DOHH2 (cell line): ENCODE measurements around the gene ACOT6.

Experiments used
- H3F3A ChIP-seq: fragments of 200-600 bp; sonication (generic), shearing (Covaris generic); 2 replicates; pipeline ENCODE4 v1.6.0; 2016; ENCODE audit warnings: antibody characterized with exemption, mild to moderate bottlenecking; ENCODE audit not compliant: control insufficient read depth, insufficient read depth
- H3K27ac ChIP-seq: fragments of 200-600 bp; sonication (generic); 2 replicates; pipeline ENCODE4 v1.5.1; 2014; ENCODE audit warnings: low read depth, mild to moderate bottlenecking, low read length, moderate library complexity
- H3K27me3 ChIP-seq: fragments of 200-600 bp; sonication (generic); 2 replicates; pipeline ENCODE4 v1.6.1; 2014; ENCODE audit warnings: mild to moderate bottlenecking, low read length, mixed read lengths; ENCODE audit not compliant: control insufficient read depth
- H3K36me3 ChIP-seq: fragments of 200-600 bp; sonication (generic); 2 replicates; pipeline ENCODE4 v1.6.1; 2014; ENCODE audit warnings: mild to moderate bottlenecking, low read length, moderate library complexity, mixed read lengths; ENCODE audit not compliant: control insufficient read depth
- H3K4me1 ChIP-seq: fragments of 200-600 bp; sonication (generic); 2 replicates; pipeline ENCODE4 v1.6.1; 2014; ENCODE audit warnings: mild to moderate bottlenecking, low read length, mixed read lengths; ENCODE audit not compliant: control insufficient read depth
- H3K4me2 ChIP-seq: fragments of 200-600 bp; sonication (generic); 2 replicates; pipeline ENCODE4 v1.6.0; 2014; ENCODE audit warnings: mild to moderate bottlenecking, low read length, moderate library complexity
- H3K4me3 ChIP-seq: fragments of 200-600 bp; sonication (generic); 2 replicates; pipeline ENCODE4 v1.5.1; 2014; ENCODE audit warnings: mild to moderate bottlenecking, low read length, mixed read lengths
- H3K79me2 ChIP-seq: fragments of 200-600 bp; sonication (generic); 2 replicates; pipeline ENCODE4 v1.6.1; 2014; ENCODE audit warnings: mild to moderate bottlenecking, low read length, mixed read lengths; ENCODE audit not compliant: control insufficient read depth
- H3K9me2 ChIP-seq: fragments of 200-600 bp; sonication (generic); replicated peaks from 2 replicates; pipeline ENCODE4 v1.6.1; 2014; ENCODE audit warnings: mild to moderate bottlenecking, low read length, mixed read lengths; ENCODE audit not compliant: control insufficient read depth
- H3K9me3 ChIP-seq: fragments of 200-600 bp; sonication (generic); 2 replicates; pipeline ENCODE4 v1.6.1; 2014; ENCODE audit warnings: antibody characterized with exemption, low read length, mixed read lengths; ENCODE audit not compliant: control insufficient read depth, insufficient read depth
- H4K20me1 ChIP-seq: fragments of 200-600 bp; sonication (generic); 2 replicates; pipeline ENCODE4 v1.6.0; 2014; ENCODE audit warnings: low read depth, mild to moderate bottlenecking, antibody characterized with exemption, low read length, moderate library complexity; ENCODE audit not compliant: control insufficient read depth, insufficient read depth
- CTCF ChIP-seq: fragments of 200-600 bp; sonication (generic); IDR thresholded peaks from one replicate; pipeline ENCODE4 v1.5.1; 2014; ENCODE audit warnings: antibody characterized with exemption, mild to moderate bottlenecking, low read depth, low read length; ENCODE audit not compliant: poor library complexity, severe bottlenecking
- EZH2phosphoT487 ChIP-seq: fragments of 200-600 bp; sonication (generic); IDR thresholded peaks from 2 replicates; pipeline ENCODE4 v1.6.1; 2017; ENCODE audit warnings: borderline replicate concordance, mild to moderate bottlenecking, antibody characterized with exemption, low read length, moderate library complexity, mixed read lengths

The ACOT6 gene

DNA sequence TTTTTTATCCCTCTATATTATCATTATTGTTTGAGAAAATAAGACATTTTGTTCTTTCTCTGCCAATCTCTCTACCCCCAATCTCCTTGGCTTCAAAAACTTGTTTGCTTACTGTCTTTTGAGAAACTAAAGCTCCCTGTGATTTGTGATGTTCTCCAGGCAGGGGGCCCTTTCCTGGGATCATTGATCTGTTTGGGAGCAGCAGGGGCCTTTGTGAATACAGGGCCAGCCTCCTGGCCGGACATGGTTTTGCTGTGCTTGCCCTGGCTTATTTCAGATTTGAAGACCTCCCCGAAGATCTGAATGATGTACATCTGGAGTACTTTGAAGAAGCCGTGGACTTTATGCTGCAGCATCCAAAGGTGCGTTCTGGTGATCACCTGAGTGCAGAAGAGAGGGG is 4.5 kb downstream of the ACOT6 start:
- Histone ChIP-seq H3K9me2 (no peaks in the 10 kb centered on the region), H3K9me3 (no peaks in the 10 kb centered on the region), H3K79me2 (no peaks in the 10 kb centered on the region), H3K36me3 (no peaks in the 10 kb centered on the region), H3K4me1 (peaks cover 4% of the 10 kb centered on the region; the same call in 1 of the 2 replicates), H3K27me3 (peaks cover 19% of the 10 kb centered on the region), H3K4me3 (no peak overlapping the region), H3K27ac (no peak overlapping the region), H3F3A (no peaks in the 10 kb centered on the region), H4K20me1 (no peaks in the 10 kb centered on the region), H3K4me2 (no peak overlapping the region)
- no peak for TF ChIP-seq CTCF
- TF ChIP-seq EZH2phosphoT487: no peak

DNA sequence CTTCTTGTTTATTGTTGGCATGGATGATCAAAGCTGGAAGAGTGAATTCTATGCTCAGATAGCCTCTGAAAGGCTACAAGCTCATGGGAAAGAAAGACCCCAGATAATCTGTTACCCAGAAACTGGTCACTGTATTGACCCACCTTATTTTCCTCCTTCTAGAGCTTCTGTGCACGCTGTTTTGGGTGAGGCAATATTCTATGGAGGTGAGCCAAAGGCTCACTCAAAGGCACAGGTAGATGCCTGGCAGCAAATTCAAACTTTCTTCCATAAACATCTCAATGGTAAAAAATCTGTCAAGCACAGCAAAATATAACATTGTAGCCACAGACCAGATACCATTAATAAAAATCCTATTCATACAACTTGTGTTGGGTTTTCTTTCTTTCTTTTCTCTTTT is 7.2 kb downstream of the ACOT6 start:
- no peaks in the 10 kb centered on the region for H4K20me1 ChIP-seq

DNA sequence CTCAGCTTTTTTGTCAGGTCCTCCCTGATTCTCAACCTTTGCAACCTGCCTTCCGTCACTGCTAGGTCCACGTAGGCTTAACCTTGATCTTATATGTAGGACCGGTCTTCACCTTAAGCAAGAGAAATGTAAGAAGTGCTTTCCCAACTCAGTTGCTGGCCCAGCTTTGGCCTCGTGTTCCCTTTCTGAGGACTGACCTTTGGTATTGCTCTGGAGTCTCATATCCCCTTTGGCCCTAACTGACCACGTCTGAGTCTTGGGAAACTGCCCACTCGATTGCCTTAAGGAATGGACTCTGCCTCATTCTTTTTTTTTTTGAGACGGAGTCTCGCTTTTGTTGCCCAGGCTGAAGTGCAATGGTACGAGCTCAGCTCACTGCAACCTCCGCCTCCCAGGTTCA is 8.0 kb downstream of the ACOT6 start:
- no peak for TF ChIP-seq EZH2phosphoT487
- no peak for TF ChIP-seq CTCF
- no peaks in the 10 kb centered on the region for H3F3A ChIP-seq
- no peaks in the 10 kb centered on the region for H3K4me1 ChIP-seq
- no peak overlapping the region for H3K4me3 ChIP-seq
- no peaks in the 10 kb centered on the region for H3K36me3 ChIP-seq
- H3K79me2 ChIP-seq: no peaks in the 10 kb centered on the region
- H3K9me3 ChIP-seq: no peaks in the 10 kb centered on the region
- no peaks in the 10 kb centered on the region for H3K27me3 ChIP-seq
- H3K9me2 ChIP-seq: no peaks in the 10 kb centered on the region
- no peak overlapping the region for H3K4me2 ChIP-seq
- no peaks in the 10 kb centered on the region for H4K20me1 ChIP-seq
- H3K27ac ChIP-seq: no peak overlapping the region

More for the DNA sequence above, 7.2 kb downstream of the ACOT6 start:
- Histone ChIP-seq H3K4me1 (no peaks in the 10 kb centered on the region), H3K9me3 (no peaks in the 10 kb centered on the region), H3K9me2 (no peaks in the 10 kb centered on the region), H3K79me2 (no peaks in the 10 kb centered on the region), H3K36me3 (no peaks in the 10 kb centered on the region), H3K27ac (no peak overlapping the region), H3K4me2 (no peak overlapping the region), H3F3A (no peaks in the 10 kb centered on the region), H3K4me3 (no peak overlapping the region), H3K27me3 (no peaks in the 10 kb centered on the region)
- TF ChIP-seq EZH2phosphoT487: no peak
- no peak for TF ChIP-seq CTCF
